Muscle of arm (tissue), 12 donors: ENCODE data around the gene CRB2. TPM values are rescaled to one million over a fixed set of nuclear protein-coding genes. Genes with fewer than 3 reads are reported as not detected.

Experiments used
- DNase-seq: peaks from one replicate; pipeline ENCODE4 v3.0.0-alpha.2; 2013
- polyA plus RNA-seq, 12 donors: library from polyadenylated mRNA; unstranded; fragments of 120-200 nt; gene quantifications; one replicate each; pipeline ENCODE4 v1.2.1, GENCODE V29; 2013; ENCODE audit not compliant: insufficient read length in 12 of 12

The CRB2 gene
- polyA plus RNA-seq, 12 donors = 0.08 to 0.29 (median 0.11) TPM; not detected in 2

DNA sequence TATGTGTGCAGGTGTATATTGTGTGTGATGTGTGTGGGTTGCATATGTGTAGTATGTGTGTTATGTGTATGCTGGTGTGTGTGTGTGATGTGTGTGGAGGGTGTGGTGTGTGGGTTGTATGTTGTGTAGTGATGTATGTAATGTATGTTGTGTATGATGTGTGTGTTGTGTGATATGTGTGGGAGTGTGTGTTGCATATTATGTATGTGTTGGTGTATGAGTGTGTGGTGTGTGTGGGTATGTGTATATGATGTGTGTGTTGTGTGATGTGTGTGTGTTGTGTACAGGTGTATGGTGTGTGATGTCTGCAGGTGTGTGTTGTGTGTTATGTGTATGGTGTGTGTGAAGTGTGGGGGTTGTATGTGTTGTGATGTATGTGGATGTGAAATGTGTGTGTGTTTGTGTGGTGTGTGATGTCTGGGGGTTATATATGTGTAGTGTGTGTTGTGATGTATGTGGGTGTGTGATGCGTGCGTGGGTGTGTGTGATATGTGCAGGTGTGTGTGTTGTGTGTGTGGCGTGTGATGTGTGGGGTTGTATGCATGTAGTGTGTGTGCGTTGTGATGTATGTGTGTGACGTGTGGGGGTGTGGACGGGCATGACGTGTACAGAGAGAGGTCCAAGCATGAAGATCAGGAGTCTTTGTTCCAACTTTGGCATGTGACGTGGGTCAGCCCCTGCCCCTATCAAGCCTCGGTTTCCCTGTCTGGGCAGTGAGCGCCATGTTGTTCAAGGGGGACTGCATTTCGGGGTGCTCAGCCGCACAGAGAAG is 8.5 kb upstream of the CRB2 start:
- DNase-seq = no peak

DNA sequence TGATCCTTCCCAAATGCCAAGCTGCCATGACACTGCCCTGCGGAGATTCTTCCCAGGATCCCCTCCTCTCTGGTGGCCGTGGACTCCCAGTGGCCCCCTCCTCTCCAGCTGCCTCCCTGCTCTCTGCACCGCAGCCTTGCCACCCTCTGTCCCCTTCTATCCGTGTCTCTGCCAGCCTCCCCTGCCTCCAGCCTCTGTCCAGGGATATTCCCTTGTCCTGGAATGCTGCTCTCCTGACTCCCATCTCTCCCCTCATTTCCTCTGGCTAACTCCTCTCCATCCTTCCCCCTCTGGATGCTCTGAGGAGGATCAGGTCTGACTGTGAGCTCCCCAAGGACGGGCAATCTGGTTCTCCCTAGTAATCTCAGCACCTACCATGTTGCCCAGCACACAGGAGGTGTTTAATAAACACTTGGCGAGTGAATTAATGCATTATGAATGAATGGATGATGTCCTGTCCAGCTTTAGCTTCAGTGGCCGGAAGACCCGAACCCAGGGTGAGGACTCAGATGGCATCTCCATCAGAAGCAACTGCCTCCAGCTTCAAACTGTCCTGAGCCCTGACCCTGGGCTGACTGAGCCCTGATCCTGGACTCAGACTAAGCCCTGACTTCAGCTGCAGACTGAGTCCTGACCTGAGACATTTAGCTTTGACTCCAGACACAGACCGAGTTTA is 7.5 kb upstream of the CRB2 start:
- no peak for DNase-seq

DNA sequence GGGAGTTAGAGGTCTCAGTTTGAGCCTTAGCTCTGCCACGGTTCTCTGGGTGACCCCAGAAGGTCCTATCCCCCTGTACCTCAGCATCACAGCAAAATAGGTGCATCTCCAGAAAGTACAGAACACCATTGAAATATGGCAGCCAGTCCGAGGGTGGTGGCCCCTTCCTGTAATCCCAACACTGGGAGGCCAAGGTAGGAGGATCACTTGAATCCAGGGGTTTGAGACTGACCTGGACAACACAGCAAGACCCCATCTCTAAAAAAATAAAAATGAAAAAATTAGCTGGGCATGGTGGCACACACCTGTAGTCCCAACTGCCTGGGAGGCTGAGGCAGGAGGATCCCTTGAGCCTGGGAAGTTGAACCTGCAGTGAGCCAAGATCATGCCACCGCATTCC is 7.0 kb upstream of the CRB2 start:
- DNase-seq = no peak

DNA sequence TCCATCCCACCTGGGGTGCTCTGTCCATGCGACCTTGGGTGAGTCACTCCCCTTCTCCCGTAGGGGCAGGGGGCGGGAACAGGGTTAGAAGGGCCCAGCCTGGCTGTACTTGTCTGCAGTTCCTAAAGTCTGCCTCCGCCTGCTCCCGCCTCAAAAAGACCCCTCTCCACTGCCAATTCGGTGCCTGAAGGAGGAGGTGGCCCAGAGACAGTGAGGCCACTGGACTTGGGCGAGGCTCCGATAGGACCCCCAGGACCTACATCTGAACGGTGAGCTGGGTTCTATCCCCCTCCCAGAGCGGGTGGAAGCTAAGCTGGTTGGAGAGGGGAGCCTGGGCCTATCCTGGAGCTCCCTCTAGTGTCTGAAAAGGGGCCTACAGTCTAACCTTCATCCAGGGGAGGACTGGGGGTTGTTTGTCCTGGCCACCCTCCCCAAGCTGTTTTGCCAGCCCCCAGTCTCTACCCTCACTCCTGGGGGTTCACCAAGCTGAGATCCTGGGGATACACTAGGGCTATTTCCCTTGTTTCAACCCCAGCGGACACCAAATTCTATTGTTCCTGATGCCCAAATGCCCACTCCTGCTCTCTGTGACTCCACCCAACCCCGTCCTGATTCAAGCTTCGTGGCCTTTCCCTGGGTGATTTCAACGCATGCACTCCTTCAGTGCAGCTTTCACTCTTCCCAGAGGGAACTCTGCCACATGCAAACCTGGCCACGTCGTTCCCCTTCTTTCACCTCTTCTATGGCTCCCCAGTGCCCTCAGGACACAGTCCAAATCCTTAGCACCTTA is 6.1 kb upstream of the CRB2 start:
- peak; percentile 74 for DNase-seq

GRCh38 chr9:123350590-123351310 is 5.2 kb upstream of the CRB2 start:
- DNase-seq = no peak

DNA sequence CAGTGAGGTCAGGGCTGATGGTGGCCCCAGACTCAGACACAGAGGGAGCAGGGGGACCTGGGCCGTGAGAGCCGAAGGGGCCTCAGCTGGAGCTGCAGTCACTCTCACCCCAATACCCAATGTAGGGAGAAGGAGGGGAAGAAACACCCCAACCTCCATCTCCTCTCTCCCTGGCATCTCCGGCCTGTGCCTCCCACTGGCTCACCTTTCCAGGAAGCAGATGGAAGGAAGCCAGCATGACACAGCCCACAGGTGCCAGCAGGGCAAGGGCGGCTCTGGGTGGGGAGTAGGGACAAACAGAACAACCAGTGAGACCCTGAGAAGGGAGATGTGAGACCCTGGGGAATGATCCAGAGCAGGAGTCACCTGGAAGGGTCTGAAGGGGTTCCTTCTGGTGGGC is 3.0 kb upstream of the CRB2 start:
- DNase-seq = no peak

DNA sequence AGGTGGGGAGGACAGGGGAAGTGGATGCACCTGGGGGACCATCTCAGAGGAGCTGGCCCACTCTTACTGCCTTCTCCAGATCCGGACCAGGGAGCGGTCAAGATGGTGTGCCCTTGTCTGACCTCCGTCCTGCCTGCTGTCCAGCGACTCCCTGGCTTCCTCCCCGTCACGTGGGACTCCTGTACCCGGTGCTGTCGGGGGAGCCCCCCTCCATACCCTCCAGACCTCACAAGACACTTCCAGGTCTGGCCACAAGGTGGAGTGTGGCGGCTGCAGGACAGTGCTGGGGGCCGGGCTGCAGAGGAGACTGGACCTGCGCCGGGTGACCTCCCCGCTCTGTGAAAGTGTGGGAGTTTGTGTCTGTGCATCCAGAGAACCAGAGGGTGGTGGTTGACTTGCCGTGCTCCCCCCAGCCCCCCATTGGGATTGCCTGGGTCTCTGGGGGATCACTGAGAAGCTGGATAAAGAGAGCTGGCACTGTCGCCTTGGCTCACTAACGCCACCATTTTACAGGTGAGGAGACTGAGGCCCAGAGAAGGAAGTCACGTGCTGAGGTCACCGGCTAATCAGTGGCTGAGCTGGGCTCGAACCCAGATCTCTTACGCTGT is 1.9 kb upstream of the CRB2 start:
- no peak for DNase-seq

DNA sequence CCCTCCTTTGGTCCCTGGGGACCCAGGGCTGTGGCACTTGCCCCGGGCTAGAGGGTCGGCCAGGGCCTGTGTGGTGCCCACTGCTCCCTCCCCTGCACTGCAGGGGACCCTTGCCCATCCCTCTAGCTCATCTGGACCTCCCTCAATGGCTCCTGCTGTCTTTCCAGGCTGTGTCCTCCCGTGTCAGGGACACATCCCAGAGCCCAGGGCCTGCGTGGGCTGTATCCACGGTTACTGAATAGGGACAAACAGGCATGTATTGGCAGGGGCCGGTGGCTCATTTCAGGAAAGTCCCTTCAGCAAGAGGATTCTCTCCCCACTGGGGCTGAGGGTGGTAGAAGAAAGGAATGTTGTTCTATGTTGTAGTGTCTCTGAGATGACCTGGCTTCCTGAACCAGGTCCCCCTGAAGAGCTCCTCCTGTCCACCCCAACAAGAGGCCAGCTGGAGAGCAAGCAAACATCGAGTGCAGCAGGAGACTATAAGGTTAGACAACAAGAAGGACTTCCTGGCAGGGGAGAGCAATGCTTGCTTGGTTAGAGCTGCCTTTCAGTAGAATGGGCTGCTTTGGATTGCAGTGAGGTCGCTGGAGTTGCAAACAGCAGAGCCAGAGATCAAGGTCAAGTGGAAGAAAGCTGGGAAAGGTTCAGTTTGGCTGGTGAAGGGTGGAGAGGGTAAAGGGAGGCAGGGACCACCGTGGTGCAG is 1.0 kb upstream of the CRB2 start:
- DNase-seq = no peak

- no peak for DNase-seq
Measured at GRCh38 chr9:123356851-123357742, 1.1 kb downstream of the CRB2 start.

GRCh38 chr9:123357743-123358059 is 1.7 kb downstream of the CRB2 start:
- DNase-seq = no peak

DNA sequence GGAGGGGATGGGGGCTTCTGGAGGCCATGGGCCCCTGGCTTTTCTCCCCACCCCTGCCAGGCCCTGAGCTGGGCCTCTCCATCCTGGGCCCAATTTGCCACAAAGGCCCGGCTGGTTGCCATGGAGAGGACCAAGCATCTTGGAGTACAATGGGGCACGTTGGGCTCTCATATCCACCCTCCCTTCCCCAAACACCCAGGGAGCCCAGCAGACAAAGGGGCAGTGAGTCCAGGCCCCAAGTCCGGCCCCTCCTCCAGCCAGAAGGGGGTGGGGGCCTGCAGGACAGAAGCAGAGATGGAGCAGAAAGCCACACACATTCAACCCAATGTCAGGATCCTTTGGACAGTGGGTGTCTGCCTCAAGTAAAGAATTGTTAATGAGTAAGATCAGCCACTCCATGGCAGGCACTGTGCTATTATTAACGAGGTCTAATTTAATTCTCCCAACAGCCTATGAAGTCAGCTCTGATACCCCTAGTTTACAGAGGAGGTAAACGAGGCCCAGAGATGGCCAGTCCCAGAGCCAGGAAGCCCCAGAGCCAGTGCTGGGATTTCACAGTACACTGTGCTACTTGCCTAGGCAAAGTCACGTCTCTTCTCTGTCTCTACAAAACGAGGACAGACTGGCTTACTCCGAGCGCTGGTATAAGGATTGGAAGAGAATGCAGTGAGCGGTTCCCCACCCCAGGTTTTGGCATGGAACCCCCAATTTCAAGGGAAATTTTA is 2.3 kb downstream of the CRB2 start:
- DNase-seq = no peak

DNA sequence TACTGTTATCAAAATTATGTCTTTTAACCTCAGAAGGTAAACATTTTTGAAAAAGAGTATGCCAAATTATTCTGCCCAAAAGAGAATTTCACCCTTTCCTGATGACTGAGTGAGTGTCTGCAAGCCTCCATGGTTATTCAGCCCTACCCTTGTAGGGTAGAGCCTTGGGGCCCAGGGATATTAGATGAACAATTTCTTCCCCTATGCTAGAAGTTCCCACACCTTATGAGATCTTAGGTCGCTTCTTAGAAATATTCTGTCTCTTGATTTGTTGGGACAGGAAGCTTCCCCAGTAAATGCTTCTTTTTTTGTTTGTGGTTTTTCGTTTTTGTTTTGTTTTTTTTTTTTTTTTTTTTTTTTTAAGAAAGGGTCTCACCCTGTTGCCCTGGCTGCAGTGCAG is 3.1 kb downstream of the CRB2 start:
- DNase-seq = no peak

DNA sequence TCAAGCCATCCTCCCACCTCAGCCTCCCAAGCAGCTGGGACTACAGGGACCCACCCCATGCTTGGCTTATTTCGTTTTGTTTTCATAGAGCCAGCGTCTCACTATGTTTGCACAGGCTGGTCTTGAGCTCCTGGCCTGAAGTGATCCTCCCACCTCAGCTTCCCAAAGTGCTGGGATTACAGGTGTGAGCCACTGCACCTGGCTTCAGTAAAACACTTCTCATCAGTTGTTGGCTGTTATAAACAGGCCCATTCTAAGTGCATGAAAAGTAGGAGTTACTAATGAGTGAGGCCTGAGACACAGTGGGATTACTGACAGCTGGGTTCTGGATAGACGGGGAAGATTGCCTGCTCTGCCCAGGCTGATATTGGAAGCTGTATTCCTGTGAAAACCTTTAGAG is 3.5 kb downstream of the CRB2 start:
- no peak for DNase-seq

DNA sequence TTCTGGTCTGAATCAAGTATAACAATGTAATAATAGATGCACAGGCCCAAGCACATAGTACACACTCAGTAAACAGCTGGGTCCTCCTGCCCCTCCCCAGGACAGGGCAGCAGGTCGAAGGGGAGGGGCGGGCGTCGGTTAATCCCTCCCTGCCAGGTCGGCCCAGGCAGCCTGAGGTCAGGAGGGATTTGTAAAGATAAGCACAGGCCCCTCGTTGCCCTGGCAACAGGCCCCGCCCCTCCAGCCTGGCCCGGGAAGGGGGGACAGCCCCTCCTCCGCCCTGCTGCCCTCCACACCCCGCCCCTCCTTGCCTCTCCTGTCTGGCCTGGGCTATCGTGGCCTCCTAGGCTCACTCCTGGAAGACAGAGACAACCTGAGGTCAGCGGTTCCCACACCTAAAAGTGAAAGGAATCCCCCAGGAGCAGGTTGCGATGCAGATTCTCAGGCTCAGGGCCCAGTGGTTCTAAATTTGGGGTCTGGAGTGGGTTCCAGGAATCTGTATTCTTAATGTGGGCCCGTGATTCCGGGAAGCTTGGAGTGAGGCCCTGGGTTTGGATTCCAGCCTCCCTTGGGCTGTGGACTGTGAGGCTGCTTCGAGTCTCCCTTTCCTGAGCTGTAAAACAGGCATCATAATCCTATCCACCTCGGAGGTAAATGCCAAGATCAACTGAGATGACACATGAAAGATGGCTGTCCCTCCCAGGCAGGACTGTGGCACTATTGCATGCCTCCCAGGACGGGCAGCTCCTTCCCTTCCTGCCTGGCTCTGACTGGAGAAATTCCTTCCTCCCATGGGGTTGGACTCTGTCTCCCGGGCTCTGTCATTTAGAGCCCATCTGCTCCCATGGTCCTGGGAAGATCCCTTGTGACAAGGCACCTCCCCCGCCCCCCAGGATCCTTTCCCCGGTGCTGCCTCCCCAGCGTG is 4.4 kb downstream of the CRB2 start:
- no peak for DNase-seq

- no peak for DNase-seq
Measured at GRCh38 chr9:123361086-123361730, 5.2 kb downstream of the CRB2 start.

DNA sequence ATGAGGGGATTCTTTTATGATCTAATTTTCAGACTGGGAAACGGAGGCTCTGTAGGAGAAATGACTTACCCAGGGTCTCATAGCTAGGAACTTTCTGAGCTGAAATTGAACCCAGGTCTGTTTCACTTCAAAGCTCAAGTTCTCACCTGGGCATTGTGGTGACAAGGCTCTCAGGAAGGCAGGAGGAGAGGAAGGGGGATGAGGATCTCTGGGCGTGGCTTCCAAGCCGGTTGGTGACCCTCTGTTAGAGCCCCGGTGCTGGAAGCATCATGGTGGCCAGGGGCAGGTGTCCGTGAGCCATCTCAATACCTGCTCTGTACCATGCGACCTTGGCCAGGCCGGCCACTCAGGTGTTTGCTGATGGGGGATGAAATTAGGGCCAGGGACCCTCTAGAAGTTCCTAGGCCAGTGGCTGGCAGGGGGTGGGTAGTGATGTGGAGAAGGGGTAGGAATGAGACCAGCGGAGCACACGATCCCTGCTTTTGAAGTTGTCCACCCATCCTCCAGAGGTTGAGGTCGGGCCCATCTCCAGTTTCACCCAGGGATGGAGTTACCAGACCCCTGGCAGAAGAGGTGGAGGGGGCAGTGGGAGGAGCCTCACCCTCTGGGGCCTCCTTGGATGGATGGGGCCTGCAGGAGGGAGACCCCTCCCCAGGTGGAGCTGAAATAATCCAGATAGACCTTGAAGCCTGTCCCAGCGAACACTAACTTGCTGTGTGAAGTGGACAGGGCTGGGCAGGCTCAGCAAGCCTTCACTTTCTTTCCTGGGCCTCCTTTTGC is 5.9 kb downstream of the CRB2 start:
- no peak for DNase-seq

DNA sequence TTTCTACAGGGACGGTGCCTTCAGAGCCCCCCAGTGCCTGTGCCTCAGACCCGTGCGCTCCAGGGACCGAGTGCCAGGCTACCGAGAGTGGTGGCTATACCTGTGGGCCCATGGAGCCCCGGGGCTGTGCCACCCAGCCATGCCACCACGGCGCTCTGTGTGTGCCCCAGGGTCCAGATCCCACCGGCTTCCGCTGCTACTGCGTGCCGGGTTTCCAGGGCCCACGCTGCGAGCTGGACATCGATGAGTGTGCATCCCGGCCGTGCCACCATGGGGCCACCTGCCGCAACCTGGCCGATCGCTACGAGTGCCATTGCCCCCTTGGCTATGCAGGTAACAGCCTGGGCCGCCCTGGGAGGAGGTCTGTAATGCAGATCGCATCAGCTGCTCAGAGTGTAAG is 6.9 kb downstream of the CRB2 start:
- DNase-seq = no peak
